GM08714 (cell line): ENCODE data around the gene SHC4.
A peak's percentile ranks its signal among the peaks of the same experiment; 100 is the strongest.

ENCODE experiments used
- H3K4me3 ChIP-seq: fragments of 200-500 bp; sonication (Bioruptor generic); 2 replicates; pipeline ENCODE4 v1.5.1; 2014; ENCODE audit warnings: mild to moderate bottlenecking, low read length, inconsistent platforms
- ZNF274 ChIP-seq: IDR thresholded peaks from 2 replicates; pipeline ENCODE4 v1.6.1; 2012; ENCODE audit warnings: mild to moderate bottlenecking, low read depth, low read length

The SHC4 gene, protein sequence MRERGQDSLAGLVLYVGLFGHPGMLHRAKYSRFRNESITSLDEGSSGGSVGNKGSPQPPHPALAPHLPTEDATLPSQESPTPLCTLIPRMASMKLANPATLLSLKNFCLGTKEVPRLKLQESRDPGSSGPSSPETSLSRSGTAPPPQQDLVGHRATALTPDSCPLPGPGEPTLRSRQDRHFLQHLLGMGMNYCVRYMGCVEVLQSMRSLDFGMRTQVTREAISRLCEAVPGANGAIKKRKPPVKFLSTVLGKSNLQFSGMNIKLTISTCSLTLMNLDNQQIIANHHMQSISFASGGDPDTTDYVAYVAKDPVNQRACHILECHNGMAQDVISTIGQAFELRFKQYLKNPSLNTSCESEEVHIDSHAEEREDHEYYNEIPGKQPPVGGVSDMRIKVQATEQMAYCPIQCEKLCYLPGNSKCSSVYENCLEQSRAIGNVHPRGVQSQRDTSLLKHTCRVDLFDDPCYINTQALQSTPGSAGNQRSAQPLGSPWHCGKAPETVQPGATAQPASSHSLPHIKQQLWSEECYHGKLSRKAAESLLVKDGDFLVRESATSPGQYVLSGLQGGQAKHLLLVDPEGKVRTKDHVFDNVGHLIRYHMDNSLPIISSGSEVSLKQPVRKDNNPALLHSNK

DNA sequence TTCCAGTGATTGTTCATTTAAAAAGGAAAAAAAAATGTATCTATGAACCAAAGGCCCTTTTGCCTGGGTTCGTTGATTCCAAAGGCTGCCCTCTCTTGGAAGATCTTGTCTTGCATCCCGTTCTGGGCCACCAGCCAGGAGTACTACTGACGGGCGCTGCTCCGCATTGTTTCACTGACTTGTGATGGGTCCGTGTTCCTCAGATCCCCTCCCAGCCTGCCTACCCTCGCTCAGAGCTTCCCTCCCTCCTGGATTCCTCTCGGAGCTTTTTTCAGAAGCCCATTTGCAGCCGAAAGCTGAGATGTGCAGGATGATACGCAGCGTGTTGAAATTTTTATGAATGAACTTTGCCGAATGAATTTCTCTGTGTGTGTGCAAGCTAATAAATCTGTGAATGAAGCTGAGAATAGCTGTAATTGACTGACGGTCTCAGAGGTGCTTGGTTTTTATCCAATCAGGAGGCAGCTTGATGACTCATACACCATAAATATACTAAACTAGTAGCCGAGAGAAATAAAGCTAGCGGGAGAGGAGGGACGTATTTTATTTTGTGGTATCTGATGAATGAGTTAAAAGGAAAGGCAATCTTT lies at the start of gene SHC4:
Gene SHC4 (minus strand): TSS at position 396 of the 590 bp plus-strand sequence. CDS start 904 bp downstream, outside the sequence.
- TF ChIP-seq ZNF274: no peak
- H3K4me3 ChIP-seq: peak within 1 kb of the TSS; percentile 47; the same call in 1 of the 2 replicates

DNA sequence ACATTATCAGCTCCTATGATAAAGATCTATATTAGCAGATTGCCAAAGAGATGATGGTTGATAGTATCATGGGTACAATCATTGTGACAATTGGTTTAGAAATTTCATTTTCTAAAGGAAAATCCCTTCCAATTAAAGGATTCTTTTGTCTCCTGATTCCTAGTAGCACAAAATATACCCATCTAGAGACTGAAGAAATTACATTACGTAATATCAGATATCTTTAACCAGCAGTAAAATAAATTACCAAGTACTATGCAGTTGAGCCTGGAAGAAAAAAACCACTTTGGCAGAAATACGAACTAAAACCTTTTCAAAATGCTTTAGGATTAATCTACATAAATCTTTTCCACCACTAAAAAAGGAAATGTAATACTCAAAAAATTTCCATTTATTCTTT lies 35.6 kb upstream of the SHC4 start:
- TF ChIP-seq ZNF274: no peak
- no peak overlapping the region for H3K4me3 ChIP-seq

DNA sequence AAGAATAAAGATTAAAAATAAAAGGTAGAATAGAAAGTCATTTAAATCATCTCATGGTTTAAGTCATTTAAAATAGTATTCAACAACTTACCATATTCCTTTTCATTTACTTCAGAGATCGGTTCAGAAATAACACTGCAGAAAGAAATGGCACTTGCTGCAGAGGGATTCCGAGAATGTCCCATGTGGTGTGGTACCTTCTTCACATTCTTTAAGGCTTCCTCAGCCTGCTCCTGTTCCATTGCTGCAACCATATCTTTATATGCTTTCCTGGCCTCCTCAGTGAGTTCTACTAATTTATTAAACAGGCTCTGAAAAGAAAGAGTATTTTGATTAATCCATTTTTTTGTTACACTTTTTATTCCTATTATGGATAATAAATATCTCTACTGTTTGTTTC lies 32.6 kb upstream of the SHC4 start:
- no peak for TF ChIP-seq ZNF274
- no peak overlapping the region for H3K4me3 ChIP-seq

DNA sequence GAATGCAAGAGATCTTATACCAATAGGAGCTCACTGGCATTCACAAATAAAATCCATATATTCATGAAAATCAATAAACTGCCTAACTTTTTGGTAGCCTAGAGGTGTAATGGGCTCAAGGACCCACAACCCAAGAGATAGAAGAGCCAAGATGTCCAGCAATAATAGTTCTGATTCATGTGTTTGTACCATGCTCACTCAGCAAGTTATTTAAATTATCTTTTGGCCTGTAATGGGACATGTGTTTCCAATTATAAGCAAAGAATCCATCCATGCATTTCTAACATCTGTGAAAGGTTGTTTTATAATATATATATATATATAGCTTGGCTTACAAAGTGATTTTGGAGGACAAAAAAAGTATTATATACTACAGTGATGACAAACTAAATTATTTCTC lies 29.7 kb upstream of the SHC4 start:
- no peak for TF ChIP-seq ZNF274
- H3K4me3 ChIP-seq: no peak overlapping the region

DNA sequence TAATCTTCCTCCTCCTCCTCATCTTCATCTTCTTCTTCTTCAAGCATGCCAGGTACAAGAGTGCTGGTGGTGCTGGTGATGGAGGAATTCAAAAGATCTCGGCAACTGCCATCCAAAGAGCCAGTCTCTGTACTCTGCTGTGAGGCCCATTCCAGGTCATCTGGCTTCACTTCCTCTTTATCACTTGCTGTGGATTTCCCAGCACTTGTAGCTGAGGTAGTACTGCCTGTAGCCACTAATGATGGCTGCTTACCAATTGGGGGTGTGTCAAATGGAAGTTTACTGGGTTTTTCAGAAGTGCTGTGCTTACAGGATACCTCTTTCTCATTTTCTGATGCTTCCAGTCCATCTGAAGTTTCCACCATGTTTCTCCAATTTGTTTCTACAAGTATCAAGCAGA lies 28.8 kb upstream of the SHC4 start:
- no peak overlapping the region for H3K4me3 ChIP-seq
- no peak for TF ChIP-seq ZNF274

DNA sequence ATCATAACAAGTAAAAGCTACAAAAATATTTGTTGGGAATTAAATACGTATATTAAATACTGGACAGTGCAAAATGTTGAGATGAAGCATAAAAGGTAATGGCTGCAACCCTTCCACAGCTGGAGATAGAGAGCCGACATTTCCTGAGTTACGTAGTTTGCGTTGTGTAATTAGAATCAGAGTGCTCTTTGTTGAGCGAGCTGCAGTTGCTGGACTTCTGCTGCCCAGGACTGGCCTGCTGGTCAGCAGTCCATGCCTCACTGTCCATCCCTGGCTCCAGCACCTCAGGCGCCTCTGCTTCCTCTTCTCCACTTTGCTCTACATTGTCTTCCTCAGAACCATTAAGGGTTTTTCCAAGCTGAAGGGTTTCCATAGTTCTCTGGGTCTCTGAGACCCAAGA lies 28.4 kb upstream of the SHC4 start:
- no peak for TF ChIP-seq ZNF274

DNA sequence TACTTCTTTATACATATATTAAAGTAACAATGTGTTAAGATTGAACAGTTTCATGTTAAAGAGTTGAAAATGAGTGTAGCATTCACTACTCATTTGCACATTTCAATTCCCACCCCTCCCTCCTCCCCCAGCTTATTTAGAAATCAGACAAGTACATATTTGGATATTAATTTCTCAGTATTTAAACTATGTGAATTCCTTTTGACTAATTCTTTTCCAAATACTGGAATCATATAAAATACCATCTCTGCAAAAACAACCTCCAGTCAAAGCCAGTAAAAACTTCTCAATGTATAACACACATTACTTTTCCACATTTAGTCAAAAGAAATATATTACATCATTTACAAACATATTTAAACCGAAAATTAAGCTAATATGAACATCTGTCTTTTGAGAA lies 25.5 kb upstream of the SHC4 start:
- H3K4me3 ChIP-seq: no peak overlapping the region
- TF ChIP-seq ZNF274: no peak

More for the DNA sequence above, 28.4 kb upstream of the SHC4 start:
- no peak overlapping the region for H3K4me3 ChIP-seq

DNA sequence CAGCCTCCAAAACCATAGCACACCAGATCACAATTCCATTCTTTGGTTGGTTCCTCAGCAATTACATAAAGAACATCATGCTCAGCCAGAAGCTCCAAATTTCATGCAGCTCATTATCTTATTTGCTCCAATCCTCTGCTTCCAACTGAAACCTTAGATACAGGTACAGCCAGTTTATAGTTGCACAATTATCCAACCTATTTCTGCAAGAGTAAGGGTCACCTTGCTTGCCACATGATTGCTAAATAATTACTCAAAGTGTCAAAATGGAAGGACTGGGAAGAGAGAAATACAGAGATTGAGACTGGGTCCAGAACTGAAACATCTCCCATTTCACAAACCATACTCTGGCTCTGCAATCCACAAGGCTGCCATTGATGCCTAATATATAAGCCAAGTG lies 23.4 kb upstream of the SHC4 start:
- H3K4me3 ChIP-seq: no peak overlapping the region

DNA sequence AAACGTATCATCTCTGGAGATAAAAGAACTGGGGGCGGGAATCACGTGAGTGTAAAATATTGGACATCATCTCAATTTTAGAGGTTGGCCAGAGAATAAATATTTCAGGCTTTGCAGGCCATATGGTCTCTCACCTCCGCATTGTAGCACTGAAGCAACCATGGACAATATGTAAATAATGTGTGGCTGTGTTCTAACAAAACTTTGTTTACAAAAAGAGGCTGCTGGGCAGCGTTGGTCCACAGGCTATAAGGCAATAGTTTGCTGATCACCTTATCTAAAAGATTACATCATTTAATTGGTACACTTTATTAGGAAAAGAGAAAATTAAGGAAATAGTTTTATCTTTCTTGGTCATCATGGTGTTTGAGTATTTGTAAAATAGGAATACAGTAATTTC lies 22.5 kb upstream of the SHC4 start:
- no peak for TF ChIP-seq ZNF274
- H3K4me3 ChIP-seq: no peak overlapping the region

More for the DNA sequence above, 23.4 kb upstream of the SHC4 start:
- no peak for TF ChIP-seq ZNF274

DNA sequence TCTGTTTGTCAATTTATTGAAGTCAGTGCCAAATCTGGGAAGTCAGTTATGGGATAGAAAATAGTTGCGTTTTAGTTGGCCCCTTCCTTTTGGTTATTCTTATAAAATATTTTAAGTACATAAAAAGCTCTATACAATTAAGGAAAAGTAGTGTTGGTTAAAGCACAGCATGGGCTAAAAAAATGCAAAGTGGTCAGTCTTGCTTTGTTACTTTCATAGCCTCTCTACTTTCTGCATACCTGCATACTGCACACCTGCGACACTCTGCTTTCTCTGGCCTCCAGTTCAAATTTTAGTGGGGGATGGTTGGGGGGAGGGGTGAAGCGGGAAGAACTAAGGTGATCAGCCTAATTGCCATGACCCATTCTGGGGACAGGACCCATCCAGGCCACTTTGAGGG lies 21.8 kb upstream of the SHC4 start:
- no peak for TF ChIP-seq ZNF274
- H3K4me3 ChIP-seq: no peak overlapping the region

DNA sequence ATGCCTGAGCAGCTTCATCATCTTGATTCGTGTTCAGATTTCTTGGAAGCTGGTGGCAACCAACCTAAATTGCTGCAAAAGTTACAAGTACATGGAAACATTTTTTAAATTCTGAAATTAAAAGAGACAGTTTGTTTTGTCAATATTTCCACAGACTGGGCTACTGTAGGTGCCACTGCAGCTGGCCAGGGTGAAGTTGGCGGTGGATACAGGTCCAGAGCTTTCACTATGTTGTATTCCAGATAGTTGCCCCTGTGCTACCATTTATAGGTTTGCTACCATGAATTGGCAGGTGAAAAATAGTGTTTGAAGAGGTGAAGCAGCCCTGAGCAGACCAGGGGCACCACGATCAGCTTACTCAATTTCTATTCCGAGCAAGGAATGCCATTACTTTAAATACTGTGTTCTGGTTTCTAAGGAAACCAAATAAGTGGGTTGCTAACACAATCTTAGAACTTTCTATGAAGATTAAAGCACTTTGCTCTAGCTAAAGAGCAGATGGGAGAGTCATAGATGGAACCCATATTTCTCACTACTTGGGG lies 21.2 kb upstream of the SHC4 start:
- H3K4me3 ChIP-seq: no peak overlapping the region
- no peak for TF ChIP-seq ZNF274

DNA sequence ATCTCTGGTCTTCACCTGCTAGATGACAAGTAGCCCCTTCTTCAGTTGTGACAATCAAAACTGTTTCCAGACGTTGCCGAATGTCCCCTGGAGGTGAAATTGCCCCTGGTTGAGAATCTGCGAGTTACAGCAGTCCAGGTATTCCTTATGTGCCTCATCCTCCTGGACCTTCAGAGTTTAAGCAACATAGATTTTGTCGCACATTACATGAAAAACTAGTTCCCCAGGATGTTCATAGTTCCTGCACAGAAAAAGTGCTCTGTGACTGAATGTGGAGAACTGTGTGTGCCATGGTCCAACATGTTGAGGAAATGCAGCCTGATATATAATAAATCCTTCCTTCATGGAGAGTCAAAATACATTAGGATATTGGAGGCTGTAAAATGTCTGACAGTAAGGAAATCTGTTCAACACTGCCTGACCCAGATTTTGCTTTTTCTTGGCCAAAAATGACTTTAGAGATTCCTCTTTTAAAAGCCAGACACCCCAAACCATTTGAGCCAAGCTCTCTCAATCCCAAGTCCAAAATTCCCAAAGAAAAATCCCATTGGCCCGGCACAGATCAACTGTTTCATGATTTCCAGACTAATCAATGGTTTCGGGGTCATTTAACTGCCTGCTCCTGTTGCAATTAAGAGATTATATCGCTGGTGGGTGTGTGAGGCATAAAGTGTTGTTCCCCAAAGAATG lies 20.4 kb upstream of the SHC4 start:
- TF ChIP-seq ZNF274: no peak
- H3K4me3 ChIP-seq: no peak overlapping the region

DNA sequence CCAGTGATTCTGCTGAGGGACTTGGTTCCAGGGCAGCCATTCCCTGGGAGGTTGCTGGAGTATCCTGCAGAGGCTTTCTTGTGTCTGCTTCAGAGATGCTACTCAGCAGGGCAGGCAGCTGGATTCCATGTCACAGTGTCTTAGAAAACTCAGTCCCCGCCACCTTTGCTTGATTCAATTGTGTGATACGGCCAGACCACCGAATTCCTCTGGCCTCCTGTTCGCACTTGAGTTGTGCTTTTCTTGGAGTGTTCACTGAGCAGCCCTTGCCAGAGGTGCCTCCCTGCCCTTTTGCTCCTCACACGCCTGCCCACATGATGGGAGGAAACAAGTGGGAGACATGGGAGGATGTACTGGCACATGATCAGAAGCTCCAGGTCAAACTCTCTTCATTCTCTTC lies 19.6 kb upstream of the SHC4 start:
- no peak for TF ChIP-seq ZNF274
- no peak overlapping the region for H3K4me3 ChIP-seq

DNA sequence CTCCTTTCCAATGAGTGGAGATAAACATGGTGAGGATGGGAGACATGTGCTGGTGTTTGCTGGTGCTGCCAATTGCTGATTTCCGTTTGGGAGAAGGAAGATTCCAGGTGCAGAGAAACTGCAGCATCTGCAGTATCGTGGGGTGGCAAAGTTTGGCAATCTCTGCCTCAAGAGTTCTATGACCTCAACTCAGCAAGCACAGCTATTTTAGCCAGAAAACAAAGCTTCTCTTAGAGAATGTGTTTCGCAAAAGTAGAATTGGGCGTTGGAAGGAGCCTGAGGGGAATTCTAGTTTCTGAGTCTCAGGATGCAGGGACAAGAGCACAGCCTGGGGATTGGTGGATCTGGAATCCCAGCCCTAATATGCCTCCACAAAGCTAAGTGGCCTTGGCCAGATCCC lies 18.2 kb upstream of the SHC4 start:
- H3K4me3 ChIP-seq: no peak overlapping the region
- TF ChIP-seq ZNF274: no peak
